H9 (cell line): ENCODE data around the gene FOXA2. TPM values are rescaled to one million over a fixed set of nuclear protein-coding genes. Genes with fewer than 3 reads are reported as not detected.

Source experiments
- DNase-seq: peaks from one replicate; pipeline ENCODE4 v3.0.0-alpha.2; 2017
- H2AFZ ChIP-seq: one replicate; pipeline ENCODE4 v1.6.1; 2013; ENCODE audit warnings: mild to moderate bottlenecking, low read length, control low read depth, moderate library complexity
- H2AK5ac ChIP-seq: 2 replicates; pipeline ENCODE4 v1.6.1; 2013; ENCODE audit warnings: low read length, control low read depth, mixed read lengths; ENCODE audit not compliant: insufficient read length
- H2BK120ac ChIP-seq: one replicate; pipeline ENCODE4 v1.6.1; 2013; ENCODE audit warnings: low read depth, mild to moderate bottlenecking, low read length, control low read depth, inconsistent platforms; ENCODE audit not compliant: poor library complexity, severe bottlenecking
- H2BK12ac ChIP-seq: 2 replicates; pipeline ENCODE4 v1.6.1; 2013; ENCODE audit warnings: low read length, control low read depth, mixed read lengths, low read depth; ENCODE audit not compliant: insufficient read length
- H2BK15ac ChIP-seq: 2 replicates; pipeline ENCODE4 v1.6.1; 2013; ENCODE audit warnings: low read depth, low read length, control low read depth
- H2BK20ac ChIP-seq: one replicate; pipeline ENCODE4 v1.6.1; 2013; ENCODE audit warnings: low read depth, mild to moderate bottlenecking, low read length, control low read depth, inconsistent platforms; ENCODE audit not compliant: poor library complexity, severe bottlenecking
- H2BK5ac ChIP-seq: 2 replicates; pipeline ENCODE4 v1.6.1; 2013; ENCODE audit warnings: low read length, control low read depth, mixed read lengths; ENCODE audit not compliant: insufficient read length
- H3K14ac ChIP-seq: 2 replicates; pipeline ENCODE4 v1.6.1; 2013; ENCODE audit warnings: low read length, control low read depth; ENCODE audit not compliant: insufficient read depth
- H3K18ac ChIP-seq: 2 replicates; pipeline ENCODE4 v1.6.1; 2013; ENCODE audit warnings: low read depth, mild to moderate bottlenecking, mixed read lengths, low read length, control low read depth; ENCODE audit not compliant: insufficient read length
- H3K23ac ChIP-seq: 2 replicates; pipeline ENCODE4 v1.6.1; 2013; ENCODE audit warnings: low read length, control low read depth, mixed read lengths, low read depth; ENCODE audit not compliant: insufficient read length
- H3K23me2 ChIP-seq: 2 replicates; pipeline ENCODE4 v1.6.1; 2013; ENCODE audit warnings: low read depth, mild to moderate bottlenecking, mixed read lengths, low read length, control low read depth; ENCODE audit not compliant: insufficient read length, poor library complexity, severe bottlenecking
- H3K27ac ChIP-seq: 2 replicates; pipeline ENCODE4 v1.5.1; 2013; ENCODE audit warnings: low read length, control low read depth, mixed read lengths, low read depth; ENCODE audit not compliant: insufficient read length
- H3K27me3 ChIP-seq: 2 replicates; pipeline ENCODE4 v1.6.1; 2013; ENCODE audit warnings: low read length, control low read depth, inconsistent platforms; ENCODE audit not compliant: insufficient read depth
- H3K4ac ChIP-seq: 2 replicates; pipeline ENCODE4 v1.6.1; 2013; ENCODE audit warnings: low read depth, mild to moderate bottlenecking, control low read depth, inconsistent platforms, low read length, moderate library complexity
- H3K4me1 ChIP-seq: 2 replicates; pipeline ENCODE4 v1.6.1; 2013; ENCODE audit warnings: low read length, control low read depth, inconsistent platforms; ENCODE audit not compliant: insufficient read depth
- H3K4me2 ChIP-seq: 2 replicates; pipeline ENCODE4 v1.6.1; 2013; ENCODE audit warnings: low read length, control low read depth, mixed read lengths; ENCODE audit not compliant: insufficient read length, insufficient read depth
- H3K56ac ChIP-seq: 2 replicates; pipeline ENCODE4 v1.6.1; 2013; ENCODE audit warnings: low read depth, mild to moderate bottlenecking, mixed read lengths, low read length, control low read depth; ENCODE audit not compliant: insufficient read length
- H3K79me1 ChIP-seq: 2 replicates; pipeline ENCODE4 v1.6.1; 2013; ENCODE audit warnings: low read depth, mild to moderate bottlenecking, moderate library complexity, low read length, control low read depth, inconsistent platforms; ENCODE audit not compliant: insufficient read depth, poor library complexity, severe bottlenecking
- H3K79me2 ChIP-seq: 2 replicates; pipeline ENCODE4 v1.6.1; 2013; ENCODE audit warnings: low read length, control low read depth, inconsistent platforms; ENCODE audit not compliant: insufficient read depth
- H3K9ac ChIP-seq: 2 replicates; pipeline ENCODE4 v1.6.1; 2013; ENCODE audit warnings: low read length, control low read depth, mixed read lengths; ENCODE audit not compliant: insufficient read length; ENCODE audit errors: extremely low read depth
- H3K9me3 ChIP-seq: one replicate; pipeline ENCODE4 v1.6.1; 2013; ENCODE audit warnings: low read depth, low read length, inconsistent platforms; ENCODE audit not compliant: control insufficient read depth
- H3T11ph ChIP-seq: one replicate; pipeline ENCODE4 v1.6.1; 2013; ENCODE audit warnings: mild to moderate bottlenecking, low read length, control low read depth, inconsistent platforms
- H4K20me1 ChIP-seq: one replicate; pipeline ENCODE4 v1.6.1; 2013; ENCODE audit not compliant: control insufficient read depth, insufficient read length, insufficient read depth
- H4K5ac ChIP-seq: 2 replicates; pipeline ENCODE4 v1.6.1; 2013; ENCODE audit warnings: low read depth, mild to moderate bottlenecking, mixed read lengths, low read length, control low read depth; ENCODE audit not compliant: insufficient read length
- H4K8ac ChIP-seq: replicated peaks from 2 replicates; pipeline ENCODE4 v1.6.1; 2013; ENCODE audit warnings: low read length, control low read depth, mixed read lengths, low read depth; ENCODE audit not compliant: insufficient read length
- H4K91ac ChIP-seq: 2 replicates; pipeline ENCODE4 v1.6.1; 2013; ENCODE audit warnings: low read depth, mild to moderate bottlenecking, moderate library complexity, mixed read lengths, low read length, control low read depth; ENCODE audit not compliant: insufficient read length
- H3K27ac Mint-ChIP-seq, 3 experiments: 2 replicates in 2 of 3; 3 replicates in 1 of 3; pipeline ENCODE4 v1.8.0; 2020 to 2021; ENCODE audit warnings: mixed read lengths in 3 of 3, mild to moderate bottlenecking in 1 of 3, moderate library complexity in 1 of 3
- H3K27me3 Mint-ChIP-seq: 2 replicates; pipeline ENCODE4 v1.8.0; 2021; ENCODE audit warnings: low read depth, mild to moderate bottlenecking, moderate library complexity, mixed read lengths
- H3K36me3 Mint-ChIP-seq, 3 experiments: 2 replicates in 2 of 3; 3 replicates in 1 of 3; pipeline ENCODE4 v1.8.0; 2020 to 2021; ENCODE audit warnings: low read depth in 3 of 3, mixed read lengths in 3 of 3; ENCODE audit not compliant: insufficient read depth in 1 of 3
- H3K4me1 Mint-ChIP-seq, 2 experiments: 2 replicates each; pipeline ENCODE4 v1.8.0; 2020; ENCODE audit warnings: mixed read lengths in 2 of 2
- H3K4me3 Mint-ChIP-seq, 2 experiments: 2 replicates in 1 of 2; 3 replicates in 1 of 2; pipeline ENCODE4 v1.8.0; 2020 to 2021; ENCODE audit warnings: mild to moderate bottlenecking in 2 of 2, mixed read lengths in 2 of 2, moderate library complexity in 1 of 2
- H3K9me3 Mint-ChIP-seq, 2 experiments: 2 replicates in 1 of 2; 3 replicates in 1 of 2; pipeline ENCODE4 v1.8.0; 2020; ENCODE audit warnings: mild to moderate bottlenecking in 2 of 2, mixed read lengths in 2 of 2, moderate library complexity in 1 of 2
- WGBS: extraction: QIAGEN DNeasy Blood & Tissue Kit; methylation state at CpG from one replicate; pipeline ENCODE4 v1.1.7; 2013; ENCODE audit warnings: missing lambda C conversion rate, low lambda C conversion rate, mixed read lengths; ENCODE audit not compliant: insufficient read length; ENCODE audit errors: extremely low coverage; 5-methylcytosine and 5-hydroxymethylcytosine counted together
- total RNA-seq: library from RNA; stranded (reverse); gene quantifications from 2 replicates; pipeline ENCODE4 v1.2.1, GENCODE V29; 2021
- TF ChIP-seq, protein P1 (sequence below): fragments of 200-600 bp; sonication (generic); conservative IDR thresholded peaks from 3 replicates; pipeline ENCODE4 v1.8.0; 2021; ENCODE audit warnings: antibody characterized with exemption, mild to moderate bottlenecking

FOXA2 gene
- total RNA-seq, 1 experiment from 2014 or later = not detected

DNA sequence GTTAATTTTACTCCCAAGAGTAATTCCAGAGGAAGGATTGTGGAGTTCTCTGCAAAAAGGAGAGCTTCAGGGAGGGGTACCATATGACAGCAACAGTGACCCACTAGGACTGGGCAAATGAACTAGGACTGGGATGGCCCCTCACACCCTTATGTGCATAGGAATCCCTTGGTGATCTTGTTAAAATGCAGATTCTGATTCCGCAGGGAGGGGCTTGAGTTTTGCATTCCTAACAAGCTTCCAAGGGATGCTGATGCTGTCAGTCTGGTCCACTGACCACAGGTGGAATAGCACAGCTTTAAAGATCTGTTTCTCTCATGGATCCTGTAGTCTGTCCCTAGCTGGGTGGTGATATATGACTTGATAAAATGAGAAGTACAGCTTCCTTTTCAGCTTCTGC, 6.3 kb upstream of the FOXA2 start:
- Histone ChIP-seq H3K4me2 (peak overlapping the region; percentile 5), H2BK5ac (no peak overlapping the region), H3K56ac (no peak overlapping the region), H3K27ac (no peak overlapping the region), H2AK5ac (no peak overlapping the region), H2BK20ac (no peak overlapping the region), H3K4ac (no peak overlapping the region), H3K23me2 (peaks cover 4% of the 10 kb centered on the region), H2BK120ac (no peak overlapping the region), H2AFZ (no peak overlapping the region), H3K79me1 (no peaks in the 10 kb centered on the region), H2BK12ac (no peak overlapping the region), H3K14ac (no peak overlapping the region), H3K4me1 (peaks cover 5% of the 10 kb centered on the region; the same call in 1 of the 2 replicates), H3K27me3 (peaks cover 37% of the 10 kb centered on the region), H4K8ac (no peak overlapping the region), H4K5ac (no peak overlapping the region), H4K20me1 (no peaks in the 10 kb centered on the region), H3T11ph (no peak overlapping the region), H2BK15ac (no peak overlapping the region), H4K91ac (no peak overlapping the region), H3K79me2 (no peaks in the 10 kb centered on the region), H3K18ac (no peak overlapping the region), H3K9me3 (no peaks in the 10 kb centered on the region), H3K9ac (no peak overlapping the region), H3K23ac (no peak overlapping the region)
- peak; percentile 54 for DNase-seq
- H3K27me3 Mint-ChIP-seq = peaks cover 92% of the 10 kb centered on the region
- TF ChIP-seq, protein P1, sequence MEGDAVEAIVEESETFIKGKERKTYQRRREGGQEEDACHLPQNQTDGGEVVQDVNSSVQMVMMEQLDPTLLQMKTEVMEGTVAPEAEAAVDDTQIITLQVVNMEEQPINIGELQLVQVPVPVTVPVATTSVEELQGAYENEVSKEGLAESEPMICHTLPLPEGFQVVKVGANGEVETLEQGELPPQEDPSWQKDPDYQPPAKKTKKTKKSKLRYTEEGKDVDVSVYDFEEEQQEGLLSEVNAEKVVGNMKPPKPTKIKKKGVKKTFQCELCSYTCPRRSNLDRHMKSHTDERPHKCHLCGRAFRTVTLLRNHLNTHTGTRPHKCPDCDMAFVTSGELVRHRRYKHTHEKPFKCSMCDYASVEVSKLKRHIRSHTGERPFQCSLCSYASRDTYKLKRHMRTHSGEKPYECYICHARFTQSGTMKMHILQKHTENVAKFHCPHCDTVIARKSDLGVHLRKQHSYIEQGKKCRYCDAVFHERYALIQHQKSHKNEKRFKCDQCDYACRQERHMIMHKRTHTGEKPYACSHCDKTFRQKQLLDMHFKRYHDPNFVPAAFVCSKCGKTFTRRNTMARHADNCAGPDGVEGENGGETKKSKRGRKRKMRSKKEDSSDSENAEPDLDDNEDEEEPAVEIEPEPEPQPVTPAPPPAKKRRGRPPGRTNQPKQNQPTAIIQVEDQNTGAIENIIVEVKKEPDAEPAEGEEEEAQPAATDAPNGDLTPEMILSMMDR = no peak
- peak overlapping the region in 1 of 3 experiments; percentile 83; a peak in 1 of 7 replicates for H3K27ac Mint-ChIP-seq
- no peaks in the 10 kb centered on the region; a peak in 2 of 7 replicates for H3K36me3 Mint-ChIP-seq
- peak overlapping the region in 1 of 2 experiments; percentile 37; a peak in 2 of 5 replicates for H3K4me3 Mint-ChIP-seq
- no CpG with 5 or more reads among the region's 1 CpG for WGBS
- peaks cover 19 to 28% of the 10 kb centered on the region in 2 experiments for H3K4me1 Mint-ChIP-seq
- H3K9me3 Mint-ChIP-seq = peaks cover 0 to 5% of the 10 kb centered on the region in 2 experiments; a peak in 3 of 5 replicates
